Hepatocyte (in vitro differentiated cells): ENCODE measurements around the gene MAP7D3. TPM values are rescaled to one million over a fixed set of nuclear protein-coding genes. Genes with fewer than 3 reads are reported as not detected.
A peak's percentile ranks its signal among the peaks of the same experiment; 100 is the strongest.

ENCODE experiments used
- DNase-seq: peaks from one replicate; pipeline ENCODE4 v3.0.0-alpha.2; 2016; ENCODE audit warnings: low spot score
- H2AFZ ChIP-seq: fragments of 200-600 bp; sonication (generic); 2 replicates; pipeline ENCODE4 v1.6.0; 2016; ENCODE audit warnings: antibody characterized with exemption, mild to moderate bottlenecking
- H3K27ac ChIP-seq: fragments of 200-600 bp; sonication (generic); 2 replicates; pipeline ENCODE4 v1.5.1; 2016; ENCODE audit warnings: mild to moderate bottlenecking
- H3K27me3 ChIP-seq: fragments of 200-600 bp; sonication (generic); 2 replicates; pipeline ENCODE4 v1.6.1; 2016
- H3K36me3 ChIP-seq: fragments of 200-600 bp; sonication (generic); replicated peaks from 2 replicates; pipeline ENCODE4 v1.5.1; 2016; ENCODE audit warnings: low read depth; ENCODE audit not compliant: insufficient read depth
- H3K4me1 ChIP-seq: fragments of 200-600 bp; sonication (generic); 2 replicates; pipeline ENCODE4 v1.5.1; 2016; ENCODE audit warnings: mild to moderate bottlenecking, moderate library complexity; ENCODE audit not compliant: insufficient read depth
- H3K4me2 ChIP-seq: fragments of 200-600 bp; sonication (generic); 2 replicates; pipeline ENCODE4 v1.6.0; 2016
- H3K4me3 ChIP-seq: fragments of 200-600 bp; sonication (generic); 2 replicates; pipeline ENCODE4 v1.5.1; 2016; ENCODE audit warnings: mild to moderate bottlenecking
- H3K79me2 ChIP-seq: fragments of 200-600 bp; sonication (generic); 2 replicates; pipeline ENCODE4 v1.6.0; 2017; ENCODE audit warnings: mild to moderate bottlenecking
- H3K9me2 ChIP-seq: fragments of 200-600 bp; sonication (generic); replicated peaks from 2 replicates; pipeline ENCODE4 v1.6.0; 2017; ENCODE audit warnings: mild to moderate bottlenecking; ENCODE audit not compliant: insufficient read depth
- H3K9me3 ChIP-seq: fragments of 200-600 bp; sonication (generic); 2 replicates; pipeline ENCODE4 v1.5.1; 2016; ENCODE audit warnings: low read depth, mild to moderate bottlenecking
- H4K20me1 ChIP-seq: fragments of 200-600 bp; sonication (generic); 2 replicates; pipeline ENCODE4 v1.6.0; 2016; ENCODE audit warnings: mild to moderate bottlenecking; ENCODE audit not compliant: insufficient read depth, poor library complexity, severe bottlenecking
- EZH2 ChIP-seq: fragments of 200-600 bp; sonication (generic); IDR thresholded peaks from 2 replicates; pipeline ENCODE4 v1.6.1; 2016; ENCODE audit warnings: antibody characterized with exemption, mild to moderate bottlenecking, borderline replicate concordance
- EZH2phosphoT487 ChIP-seq: fragments of 200-600 bp; sonication (generic); IDR thresholded peaks from one replicate; pipeline ENCODE4 v1.6.1; 2018; ENCODE audit warnings: antibody characterized with exemption, mild to moderate bottlenecking, low read depth, moderate library complexity; ENCODE audit not compliant: unreplicated experiment, severe bottlenecking
- WGBS: methylation state at CpG from one replicate; pipeline ENCODE4 v1.1.6; 2016; ENCODE audit warnings: low lambda C conversion rate; ENCODE audit errors: missing lambda C conversion rate; 5-methylcytosine and 5-hydroxymethylcytosine counted together
- polyA plus RNA-seq: library from polyadenylated mRNA; unstranded; fragments of >200 nt; fragmentation: Nextera tagmentation; extraction: Ambion mirVana; gene quantifications from 2 replicates; pipeline ENCODE4 v1.2.1, GENCODE V29; 2016
- total RNA-seq: library from RNA; depleted of rRNA; stranded (reverse); fragments of >200 nt; gene quantifications from 2 replicates; pipeline ENCODE4 v1.2.3, GENCODE V29; 2014
- TF ChIP-seq, protein P1 (sequence below): fragments of 200-600 bp; sonication (generic); IDR thresholded peaks from 2 replicates; pipeline ENCODE4 v1.5.1; 2016; ENCODE audit warnings: antibody characterized with exemption, mild to moderate bottlenecking; ENCODE audit not compliant: poor library complexity

MAP7D3 gene
- total and polyA plus RNA-seq, 2 experiments from 2014 or later, result 3.9 to 6.8 TPM

DNA sequence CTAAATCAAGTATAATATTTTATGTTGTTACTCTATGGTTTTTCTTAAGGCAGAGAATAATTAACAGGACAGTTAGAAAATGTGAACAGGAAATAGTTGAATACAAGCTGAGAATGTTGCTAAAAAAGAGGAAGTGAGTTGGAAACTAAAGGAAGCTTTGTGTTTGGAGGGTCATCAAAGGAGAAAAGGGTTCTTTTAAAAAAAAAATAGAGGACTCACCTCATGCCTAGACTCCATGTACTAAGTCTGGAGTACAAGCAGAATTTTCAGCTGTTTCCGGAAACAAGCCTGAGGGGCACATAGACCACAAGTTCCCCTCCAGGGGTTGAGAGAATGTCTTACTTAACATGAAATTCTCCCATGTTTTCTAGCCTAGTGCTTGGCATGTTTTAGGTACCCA is 20.1 kb upstream of the MAP7D3 start:
- Histone ChIP-seq H3K27ac (no peak overlapping the region), H3K36me3 (no peaks in the 10 kb centered on the region), H4K20me1 (no peaks in the 10 kb centered on the region), H3K27me3 (no peaks in the 10 kb centered on the region), H3K4me3 (no peak overlapping the region), H3K4me1 (no peaks in the 10 kb centered on the region), H3K4me2 (no peak overlapping the region), H2AFZ (no peak overlapping the region), H3K9me3 (no peaks in the 10 kb centered on the region), H3K9me2 (no peaks in the 10 kb centered on the region), H3K79me2 (no peaks in the 10 kb centered on the region)
- 84% methylated on average over 1 of the region's 1 CpG for WGBS
- DNase-seq, result no peak
- TF ChIP-seq EZH2, result no peak
- TF ChIP-seq, protein P1, sequence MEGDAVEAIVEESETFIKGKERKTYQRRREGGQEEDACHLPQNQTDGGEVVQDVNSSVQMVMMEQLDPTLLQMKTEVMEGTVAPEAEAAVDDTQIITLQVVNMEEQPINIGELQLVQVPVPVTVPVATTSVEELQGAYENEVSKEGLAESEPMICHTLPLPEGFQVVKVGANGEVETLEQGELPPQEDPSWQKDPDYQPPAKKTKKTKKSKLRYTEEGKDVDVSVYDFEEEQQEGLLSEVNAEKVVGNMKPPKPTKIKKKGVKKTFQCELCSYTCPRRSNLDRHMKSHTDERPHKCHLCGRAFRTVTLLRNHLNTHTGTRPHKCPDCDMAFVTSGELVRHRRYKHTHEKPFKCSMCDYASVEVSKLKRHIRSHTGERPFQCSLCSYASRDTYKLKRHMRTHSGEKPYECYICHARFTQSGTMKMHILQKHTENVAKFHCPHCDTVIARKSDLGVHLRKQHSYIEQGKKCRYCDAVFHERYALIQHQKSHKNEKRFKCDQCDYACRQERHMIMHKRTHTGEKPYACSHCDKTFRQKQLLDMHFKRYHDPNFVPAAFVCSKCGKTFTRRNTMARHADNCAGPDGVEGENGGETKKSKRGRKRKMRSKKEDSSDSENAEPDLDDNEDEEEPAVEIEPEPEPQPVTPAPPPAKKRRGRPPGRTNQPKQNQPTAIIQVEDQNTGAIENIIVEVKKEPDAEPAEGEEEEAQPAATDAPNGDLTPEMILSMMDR, result no peak

DNA sequence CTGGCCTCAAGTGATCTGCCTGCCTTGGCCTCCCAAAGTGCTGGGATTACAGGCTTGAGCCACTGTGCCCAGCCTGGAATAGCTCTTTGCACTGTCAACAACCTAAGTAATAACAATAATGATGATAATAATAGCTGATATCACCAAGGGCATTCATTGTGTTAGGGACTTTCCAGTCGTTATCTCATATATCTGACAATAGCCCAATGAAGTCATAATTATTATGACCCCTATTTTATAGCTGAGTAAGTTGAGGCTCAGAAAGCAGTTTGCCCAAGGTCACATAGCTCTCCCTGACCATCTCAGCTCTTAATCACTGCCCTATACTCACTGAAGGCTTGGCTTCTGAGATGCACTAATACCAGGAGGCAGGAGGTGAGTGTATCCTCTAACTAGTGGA is 18.7 kb upstream of the MAP7D3 start:
- Histone ChIP-seq H3K9me2 (no peaks in the 10 kb centered on the region), H2AFZ (no peak overlapping the region), H3K9me3 (no peaks in the 10 kb centered on the region), H3K79me2 (no peaks in the 10 kb centered on the region), H3K36me3 (no peaks in the 10 kb centered on the region), H3K4me2 (no peak overlapping the region), H3K27ac (no peak overlapping the region), H4K20me1 (no peaks in the 10 kb centered on the region), H3K4me3 (no peak overlapping the region), H3K27me3 (no peaks in the 10 kb centered on the region), H3K4me1 (no peaks in the 10 kb centered on the region)
- TF ChIP-seq, protein P1, result no peak
- TF ChIP-seq EZH2, result no peak
- TF ChIP-seq EZH2phosphoT487, result no peak
- DNase-seq, result no peak
- 68% methylated on average over 1 of the region's 1 CpG for WGBS

DNA sequence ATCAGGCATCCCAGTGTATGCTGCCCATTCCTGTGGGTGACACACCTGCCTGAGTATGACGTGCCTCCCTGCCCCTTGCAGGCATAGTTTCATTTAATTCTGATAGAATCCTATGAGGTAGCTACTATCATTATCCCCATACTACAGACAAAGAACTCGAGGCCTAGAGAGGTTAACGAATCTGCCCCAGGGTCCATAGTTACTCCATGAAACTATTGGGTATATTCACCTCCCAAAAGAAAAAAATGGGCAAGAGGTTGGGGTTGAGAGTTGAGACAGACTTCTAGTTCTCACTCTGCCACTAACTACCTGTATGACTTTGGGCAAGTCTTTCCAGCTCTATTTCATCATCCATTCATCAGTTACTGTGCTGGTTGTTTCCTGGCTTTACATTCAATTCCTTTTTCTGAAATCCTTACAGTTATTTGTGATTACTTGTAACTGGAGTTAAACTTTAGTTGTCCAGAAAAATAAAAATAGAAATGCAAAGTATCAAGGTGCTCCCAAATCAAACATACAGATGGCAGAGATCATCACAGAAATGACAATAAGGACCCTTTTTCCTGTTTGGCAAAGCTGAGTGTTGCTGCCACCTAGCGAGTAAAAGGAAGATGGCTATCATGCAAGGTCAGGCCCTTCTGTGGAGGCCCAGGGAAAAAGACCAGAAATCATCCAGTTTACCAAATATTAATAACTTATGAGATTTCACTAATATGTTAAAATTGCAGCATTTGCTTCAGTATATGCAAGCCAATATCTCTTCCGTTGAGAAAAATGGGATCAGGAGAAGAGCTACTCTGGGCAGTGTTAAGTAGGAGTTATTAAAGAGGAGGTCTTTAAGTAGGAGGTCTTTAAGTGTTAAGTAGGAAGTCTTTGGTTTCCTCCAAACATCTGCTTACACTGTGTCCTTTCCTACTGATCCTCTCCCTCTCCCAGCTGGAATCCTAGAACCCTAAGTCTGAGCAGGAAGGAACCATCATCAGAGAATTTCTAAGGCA is 17.1 kb upstream of the MAP7D3 start:
- Histone ChIP-seq H4K20me1 (no peaks in the 10 kb centered on the region), H3K4me2 (no peak overlapping the region), H3K36me3 (no peaks in the 10 kb centered on the region), H3K27me3 (no peaks in the 10 kb centered on the region), H3K4me3 (no peak overlapping the region), H3K4me1 (no peaks in the 10 kb centered on the region), H3K9me2 (no peaks in the 10 kb centered on the region), H3K27ac (no peak overlapping the region), H3K9me3 (no peaks in the 10 kb centered on the region), H2AFZ (no peak overlapping the region), H3K79me2 (no peaks in the 10 kb centered on the region)
- TF ChIP-seq EZH2 (no peak), EZH2phosphoT487 (no peak)
- TF ChIP-seq, protein P1, result peak; percentile 70
- peak; percentile 44 for DNase-seq
- 48% methylated on average over 5 of the region's 5 CpGs for WGBS
